ENCODE results near the gene PIK3IP1.
"Not testable (repeated sequence)": the region's sequence is repeated elsewhere in the genome, so short reads cannot be mapped to it uniquely, and the experiment has no call there.

PIK3IP1 gene

DNA sequence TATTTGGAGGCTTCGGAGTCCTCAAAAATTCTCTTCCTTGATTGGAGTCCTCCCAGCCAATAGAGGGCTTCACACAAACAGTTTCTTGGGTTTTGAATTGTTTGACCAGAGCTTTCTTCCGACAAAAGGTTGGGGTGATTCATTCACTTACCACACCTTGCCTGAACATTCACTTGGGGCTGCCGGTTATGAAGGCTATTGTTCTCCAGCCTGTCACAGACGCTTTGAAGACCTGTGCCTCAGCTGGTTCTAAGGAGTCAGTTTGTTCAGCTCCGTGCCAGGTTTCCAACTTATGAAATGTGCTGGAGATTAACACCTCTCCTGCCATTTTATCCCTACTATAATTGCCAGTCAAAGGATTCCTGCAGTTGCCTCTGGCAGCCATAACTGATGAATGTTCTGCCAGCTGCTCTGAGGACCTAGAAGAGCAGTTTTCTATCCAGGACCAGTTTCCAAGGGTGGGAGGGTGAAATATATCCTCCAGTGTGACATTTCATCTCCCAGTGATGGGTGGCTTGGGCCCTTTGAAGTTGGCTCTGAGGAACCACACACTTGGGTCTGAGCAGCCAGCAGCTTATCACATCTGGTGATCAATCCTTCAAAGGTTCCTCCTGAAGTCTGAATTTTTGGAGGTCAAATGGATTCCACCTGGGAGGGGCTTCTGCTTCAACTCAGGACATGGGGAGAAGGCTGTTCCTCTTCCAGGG lies 48.8 kb downstream of the PIK3IP1 start:
- ChIA-PET POLR2A (ENCODE audit: low non-redundant PET) (interaction anchor here (0.6 kb wide), 1 partner anchor 30 kb away, joined by 3 read pairs; no protein-coding TSS in a partner anchor), CTCF (interaction anchor here (0.6 kb wide), 1 partner anchor 23 kb away, joined by 3 read pairs; no protein-coding TSS in a partner anchor)
- H3K27ac ChIP-seq = peak overlapping the region; percentile 87
- peak; percentile 61 for DNase-seq (ENCODE audit: low spot score)
- TF ChIP-seq, protein P1, sequence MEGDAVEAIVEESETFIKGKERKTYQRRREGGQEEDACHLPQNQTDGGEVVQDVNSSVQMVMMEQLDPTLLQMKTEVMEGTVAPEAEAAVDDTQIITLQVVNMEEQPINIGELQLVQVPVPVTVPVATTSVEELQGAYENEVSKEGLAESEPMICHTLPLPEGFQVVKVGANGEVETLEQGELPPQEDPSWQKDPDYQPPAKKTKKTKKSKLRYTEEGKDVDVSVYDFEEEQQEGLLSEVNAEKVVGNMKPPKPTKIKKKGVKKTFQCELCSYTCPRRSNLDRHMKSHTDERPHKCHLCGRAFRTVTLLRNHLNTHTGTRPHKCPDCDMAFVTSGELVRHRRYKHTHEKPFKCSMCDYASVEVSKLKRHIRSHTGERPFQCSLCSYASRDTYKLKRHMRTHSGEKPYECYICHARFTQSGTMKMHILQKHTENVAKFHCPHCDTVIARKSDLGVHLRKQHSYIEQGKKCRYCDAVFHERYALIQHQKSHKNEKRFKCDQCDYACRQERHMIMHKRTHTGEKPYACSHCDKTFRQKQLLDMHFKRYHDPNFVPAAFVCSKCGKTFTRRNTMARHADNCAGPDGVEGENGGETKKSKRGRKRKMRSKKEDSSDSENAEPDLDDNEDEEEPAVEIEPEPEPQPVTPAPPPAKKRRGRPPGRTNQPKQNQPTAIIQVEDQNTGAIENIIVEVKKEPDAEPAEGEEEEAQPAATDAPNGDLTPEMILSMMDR (conservative IDR thresholded peaks at IDR 0.05; ENCODE audit: low read depth) = 0 out of 2 replicates have a peak, but pooled peaks have one; percentile 15

DNA sequence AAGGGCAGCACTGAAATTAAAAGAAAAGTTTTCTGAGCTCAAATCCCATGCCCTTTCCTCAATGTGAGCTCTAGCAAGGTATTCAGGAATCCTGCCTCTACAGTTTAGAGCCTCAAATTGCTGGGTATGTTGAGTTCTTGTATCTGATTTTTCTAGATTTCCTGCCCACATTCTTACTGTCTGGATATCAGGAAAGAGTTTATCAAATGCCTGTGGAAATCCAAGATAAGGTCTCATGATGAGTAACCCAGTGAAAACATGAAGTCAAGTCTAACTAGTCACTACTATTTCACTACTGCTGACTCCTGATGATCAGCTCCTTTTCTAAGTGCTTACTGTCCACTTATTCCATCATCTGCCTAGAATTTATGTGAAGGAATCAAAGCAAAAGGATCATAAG lies 50.4 kb downstream of the PIK3IP1 start:
- no peak overlapping the region for H3K27ac ChIP-seq
- TF ChIP-seq, protein P1 (conservative IDR thresholded peaks at IDR 0.05; ENCODE audit: low read depth) = no peak
- ChIA-PET POLR2A (ENCODE audit: low non-redundant PET) (no interaction called here), CTCF (no interaction called here)
- no peak for DNase-seq (ENCODE audit: low spot score)

DNA sequence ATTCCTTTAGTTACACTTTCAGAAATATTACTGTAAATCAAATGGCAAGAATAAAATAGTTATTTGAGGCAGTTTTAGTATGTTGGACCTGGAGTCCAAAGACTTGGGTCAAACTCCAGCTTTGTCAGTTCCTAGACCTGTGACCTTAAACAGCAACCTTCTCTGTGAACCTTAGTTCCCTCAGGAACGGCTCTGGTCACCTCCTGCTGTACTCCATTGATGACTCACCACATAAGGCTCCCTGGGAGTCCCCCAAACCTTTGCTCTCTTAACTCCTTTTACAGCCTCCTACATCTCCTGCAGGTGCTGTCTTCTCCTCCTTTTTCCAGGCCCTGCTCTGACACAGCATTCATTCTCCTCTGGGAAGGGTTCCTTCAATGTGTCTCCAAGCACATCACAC lies 51.1 kb downstream of the PIK3IP1 start:
- CTCF ChIA-PET = interaction anchor here (0.7 kb wide), 1 partner anchor 107 kb away, joined by 3 read pairs; no protein-coding TSS in a partner anchor
- POLR2A ChIA-PET (ENCODE audit: low non-redundant PET) = no interaction called here
- no peak overlapping the region for H3K27ac ChIP-seq
- TF ChIP-seq, protein P1 (conservative IDR thresholded peaks at IDR 0.05; ENCODE audit: low read depth) = no peak
- DNase-seq (ENCODE audit: low spot score) = no peak

DNA sequence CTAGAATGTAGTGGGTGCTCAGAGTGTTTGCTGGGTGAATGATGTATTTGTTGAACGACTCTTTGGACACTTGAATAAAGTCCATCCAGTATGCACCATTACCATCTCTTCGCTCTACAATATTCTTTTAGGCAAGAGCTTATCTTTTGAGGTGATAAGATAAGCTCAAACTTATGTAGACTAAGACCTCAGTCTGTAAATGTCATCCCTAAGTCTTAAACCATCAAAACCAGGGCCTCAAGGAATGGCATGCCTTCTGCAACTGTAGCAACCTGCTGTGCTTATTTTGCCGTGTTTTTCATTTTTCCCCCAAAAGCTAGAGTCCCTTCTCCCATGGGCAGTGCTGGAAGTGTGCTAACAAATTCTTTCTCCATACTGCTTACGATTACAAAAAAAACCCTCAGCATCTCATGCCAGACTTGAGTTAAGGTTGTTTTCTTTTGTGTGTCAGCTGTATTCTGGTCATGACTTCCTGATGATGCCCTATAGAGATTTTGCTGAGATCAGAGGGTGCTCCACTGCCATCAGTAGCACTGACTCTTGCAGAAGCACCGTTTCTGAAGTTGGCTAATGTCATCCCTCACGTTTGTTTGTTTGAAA lies 52.4 kb downstream of the PIK3IP1 start:
- TF ChIP-seq, protein P1 (conservative IDR thresholded peaks at IDR 0.05; ENCODE audit: low read depth) = no peak
- H3K27ac ChIP-seq = no peak overlapping the region
- CTCF ChIA-PET = no interaction called here
- POLR2A ChIA-PET (ENCODE audit: low non-redundant PET) = no interaction called here
- no peak for DNase-seq (ENCODE audit: low spot score)

DNA sequence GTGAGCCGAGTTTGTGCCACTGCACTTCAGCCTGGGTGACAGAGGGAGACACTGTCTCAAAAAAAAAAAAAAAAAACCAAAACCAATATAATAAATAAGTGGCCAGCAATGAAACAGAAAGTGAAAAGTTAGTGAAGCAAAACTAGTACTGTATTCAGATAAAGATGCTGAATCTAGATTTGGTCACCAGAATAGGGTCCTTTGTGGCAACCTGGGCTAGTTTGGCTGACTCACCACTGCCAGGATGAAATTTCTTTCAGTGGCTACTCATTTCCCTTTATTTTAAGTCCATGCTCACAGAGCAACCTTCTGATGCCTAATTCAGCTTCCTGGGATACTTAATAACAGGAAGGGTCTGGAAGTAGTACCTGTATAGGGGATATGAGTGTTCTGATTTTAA lies 54.2 kb downstream of the PIK3IP1 start:
- no peak overlapping the region for H3K27ac ChIP-seq
- CTCF ChIA-PET = no interaction called here
- POLR2A ChIA-PET (ENCODE audit: low non-redundant PET) = no interaction called here
- no peak for DNase-seq (ENCODE audit: low spot score)
- TF ChIP-seq, protein P1 (conservative IDR thresholded peaks at IDR 0.05; ENCODE audit: low read depth) = no peak

DNA sequence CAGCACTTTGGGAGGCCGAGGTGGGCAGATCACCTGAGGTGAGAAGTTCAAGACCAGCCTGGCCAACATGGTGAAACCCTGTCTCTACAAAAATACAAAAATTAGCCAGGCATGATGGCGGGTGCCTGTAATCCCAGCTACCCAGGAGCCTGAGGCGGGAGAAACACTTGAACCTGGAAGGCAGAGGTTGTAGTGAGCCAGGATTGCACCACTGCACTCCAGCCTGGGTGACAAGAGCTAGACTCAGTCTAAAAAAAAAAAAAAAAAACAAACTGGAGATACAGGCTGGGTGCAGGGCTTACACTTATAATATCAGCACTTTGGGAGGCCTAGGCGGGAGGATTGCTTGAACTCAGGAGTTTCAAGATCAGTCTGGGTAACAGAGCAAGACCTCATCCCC lies 56.2 kb downstream of the PIK3IP1 start:
- CTCF ChIA-PET; POLR2A ChIA-PET (ENCODE audit: low non-redundant PET): not testable (repeated sequence)

DNA sequence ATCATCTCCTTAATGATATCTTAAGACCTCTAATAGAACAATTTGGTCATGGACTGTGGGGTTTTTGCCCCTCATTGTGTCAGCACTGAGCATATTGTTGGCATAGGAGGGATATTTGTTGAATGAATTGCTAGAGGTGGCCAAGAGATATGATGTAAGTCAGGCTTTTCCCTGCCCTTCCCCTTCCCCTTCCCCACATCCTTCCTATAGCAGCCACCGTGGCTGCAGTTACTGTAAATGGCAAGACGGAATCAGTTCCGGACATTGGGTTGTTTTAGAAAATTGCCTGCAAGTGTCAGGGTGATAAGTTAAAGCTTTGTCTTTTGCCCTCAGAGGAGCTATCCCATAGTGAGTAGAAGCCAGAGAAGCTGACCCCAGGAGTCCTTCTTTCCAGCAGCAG lies 57.2 kb downstream of the PIK3IP1 start:
- ChIA-PET POLR2A (ENCODE audit: low non-redundant PET) (no interaction called here), CTCF (no interaction called here)
- TF ChIP-seq, protein P1 (conservative IDR thresholded peaks at IDR 0.05; ENCODE audit: low read depth) = no peak
- DNase-seq (ENCODE audit: low spot score) = no peak
- no peak overlapping the region for H3K27ac ChIP-seq

More for the DNA sequence above, 56.2 kb downstream of the PIK3IP1 start:
- H3K27ac ChIP-seq; DNase-seq (ENCODE audit: low spot score): not testable (repeated sequence)

Measured in RWPE1 (cell line).